Natural killer cell (primary cell): Measurements from ENCODE around the gene PLEKHG5. TPM values are rescaled to one million over a fixed set of nuclear protein-coding genes. Genes with fewer than 3 reads are reported as not detected.
A peak's percentile ranks its signal among the peaks of the same experiment; 100 is the strongest.
"Not testable (repeated sequence)": the region's sequence is repeated elsewhere in the genome, so short reads cannot be mapped to it uniquely, and the experiment has no call there.

ENCODE experiments used
- ATAC-seq, 3 donors: fragments of 150-1000 bp in 2 of 3; fragments of 200-7000 bp in 1 of 3; cut with Tn5 transposase; 1 replicate in 1 of 3; 2 replicates in 2 of 3; pipeline ENCODE4 v1.10.0; 2021; ENCODE audit warnings: mild to moderate bottlenecking in 2 of 3, moderate library complexity in 2 of 3
- DNase-seq, 2 donors: peaks; one replicate each; pipeline versions ENCODE4 v3.0.0 to v3.0.0-alpha.2; 2013 to 2021; ENCODE audit warnings: mixed read lengths in 1 of 2
- H3K27ac ChIP-seq: one replicate; pipeline ENCODE4 v1.5.1; 2013; ENCODE audit warnings: mild to moderate bottlenecking, low read length
- H3K27me3 ChIP-seq: one replicate; pipeline ENCODE4 v1.6.1; 2013; ENCODE audit warnings: low read length; ENCODE audit not compliant: control insufficient read depth, insufficient read depth
- H3K36me3 ChIP-seq: one replicate; pipeline ENCODE4 v1.6.1; 2013; ENCODE audit warnings: low read length; ENCODE audit not compliant: control insufficient read depth, insufficient read depth
- H3K4me1 ChIP-seq: one replicate; pipeline ENCODE4 v1.6.1; 2013; ENCODE audit warnings: low read length; ENCODE audit not compliant: control insufficient read depth, insufficient read depth
- H3K4me3 ChIP-seq: one replicate; pipeline ENCODE4 v1.5.1; 2013; ENCODE audit warnings: low read length
- H3K9me3 ChIP-seq: one replicate; pipeline ENCODE4 v1.6.1; 2013; ENCODE audit warnings: low read length; ENCODE audit not compliant: control insufficient read depth, insufficient read depth
- H3K27ac Mint-ChIP-seq, 2 donors: one replicate each; pipeline ENCODE4 v1.8.0; 2022; ENCODE audit warnings: mild to moderate bottlenecking in 2 of 2, mixed read lengths in 2 of 2, moderate library complexity in 1 of 2
- H3K27me3 Mint-ChIP-seq, 2 donors: one replicate each; pipeline ENCODE4 v1.8.0; 2022; ENCODE audit warnings: low read depth in 2 of 2, mixed read lengths in 2 of 2
- H3K36me3 Mint-ChIP-seq: one replicate; pipeline ENCODE4 v1.8.0; 2022; ENCODE audit warnings: mixed read lengths
- H3K4me1 Mint-ChIP-seq, 2 donors: one replicate each; pipeline ENCODE4 v1.8.0; 2022; ENCODE audit warnings: mixed read lengths in 2 of 2
- H3K4me3 Mint-ChIP-seq: one replicate; pipeline ENCODE4 v1.8.0; 2022; ENCODE audit warnings: mild to moderate bottlenecking, moderate library complexity, mixed read lengths
- H3K9me3 Mint-ChIP-seq, 2 donors: one replicate each; pipeline ENCODE4 v1.8.0; 2022; ENCODE audit warnings: mixed read lengths in 2 of 2
- WGBS: methylation state at CpG from one replicate; pipeline ENCODE4 v1.1.7; 2013; ENCODE audit warnings: missing lambda C conversion rate; ENCODE audit not compliant: insufficient coverage; 5-methylcytosine and 5-hydroxymethylcytosine counted together
- intact Hi-C: fragments of 100-400 bp; cut with micrococcal nuclease; formaldehyde crosslinking; loops from one replicate; pipeline ENCODE4 v1.14.2; 2022
- total RNA-seq, 4 donors: library from RNA; stranded (reverse); fragments of 120-200 nt in 1 of 4; gene quantifications; one replicate each; pipeline versions ENCODE4 v1.2.3 to v1.2.4, GENCODE V29; 2013 to 2022
- TF ChIP-seq, protein P1 (sequence below): fragments of 200-600 bp; IDR thresholded peaks from one replicate; pipeline ENCODE4 v1.8.0; 2022; ENCODE audit warnings: antibody characterized with exemption

Gene PLEKHG5
- total RNA-seq, 3 donors from 2014 or later (not counting 1 experiment from before 2014, with no cell fraction given) = 0.16 to 1.1 (median 0.54) TPM

DNA sequence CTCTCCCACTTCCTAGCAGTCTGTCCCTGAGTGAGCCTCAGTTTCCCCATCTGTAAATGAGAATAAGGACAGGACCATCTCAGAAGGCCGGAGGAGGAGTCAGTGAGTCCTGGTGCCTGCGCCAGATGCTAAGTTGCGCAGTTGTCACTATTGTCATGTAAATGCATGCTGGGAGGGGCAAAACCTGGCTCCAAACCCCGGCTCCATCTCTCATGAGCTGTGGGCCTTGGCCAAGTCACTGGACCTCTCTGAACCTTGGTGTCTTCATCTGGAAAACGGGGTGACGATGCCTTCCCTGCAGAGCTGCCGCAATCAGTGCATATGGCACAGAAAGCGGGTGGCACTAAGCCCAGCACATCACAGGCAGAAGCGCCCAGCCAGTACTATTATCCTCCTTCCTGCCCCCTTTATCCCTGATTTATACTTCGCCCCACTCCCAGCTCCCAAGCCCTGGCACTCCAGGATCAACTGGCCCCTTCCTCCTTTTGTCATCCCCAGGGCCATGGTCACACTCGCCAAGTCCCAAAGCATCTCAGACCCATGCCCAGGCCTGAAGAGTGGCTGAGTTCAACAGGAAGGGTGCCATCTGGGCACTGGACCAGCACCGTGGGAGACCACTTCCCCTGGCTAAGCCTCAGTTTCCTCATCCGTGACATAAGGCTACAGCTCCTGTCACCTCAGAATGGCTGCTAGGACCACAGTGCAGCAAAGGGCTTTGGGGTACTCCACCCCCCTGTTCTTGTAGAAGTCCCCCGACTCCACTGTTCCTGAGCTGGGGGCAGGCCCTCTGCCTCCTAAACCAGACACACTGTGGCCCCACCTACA lies 4.3 kb upstream of the PLEKHG5 start:
- no peaks in the 10 kb centered on the region for H3K9me3 Mint-ChIP-seq
- 76% methylated on average over 14 of the region's 14 CpGs for WGBS
- H3K27ac ChIP-seq = no peak overlapping the region
- H3K4me1 Mint-ChIP-seq = peaks cover 13 to 16% of the 10 kb centered on the region in 2 donors
- H3K27me3 ChIP-seq = peaks cover 9% of the 10 kb centered on the region
- H3K36me3 Mint-ChIP-seq = no peaks in the 10 kb centered on the region
- H3K4me3 ChIP-seq = no peak overlapping the region
- no peak overlapping the region for H3K27ac Mint-ChIP-seq
- TF ChIP-seq, protein P1, sequence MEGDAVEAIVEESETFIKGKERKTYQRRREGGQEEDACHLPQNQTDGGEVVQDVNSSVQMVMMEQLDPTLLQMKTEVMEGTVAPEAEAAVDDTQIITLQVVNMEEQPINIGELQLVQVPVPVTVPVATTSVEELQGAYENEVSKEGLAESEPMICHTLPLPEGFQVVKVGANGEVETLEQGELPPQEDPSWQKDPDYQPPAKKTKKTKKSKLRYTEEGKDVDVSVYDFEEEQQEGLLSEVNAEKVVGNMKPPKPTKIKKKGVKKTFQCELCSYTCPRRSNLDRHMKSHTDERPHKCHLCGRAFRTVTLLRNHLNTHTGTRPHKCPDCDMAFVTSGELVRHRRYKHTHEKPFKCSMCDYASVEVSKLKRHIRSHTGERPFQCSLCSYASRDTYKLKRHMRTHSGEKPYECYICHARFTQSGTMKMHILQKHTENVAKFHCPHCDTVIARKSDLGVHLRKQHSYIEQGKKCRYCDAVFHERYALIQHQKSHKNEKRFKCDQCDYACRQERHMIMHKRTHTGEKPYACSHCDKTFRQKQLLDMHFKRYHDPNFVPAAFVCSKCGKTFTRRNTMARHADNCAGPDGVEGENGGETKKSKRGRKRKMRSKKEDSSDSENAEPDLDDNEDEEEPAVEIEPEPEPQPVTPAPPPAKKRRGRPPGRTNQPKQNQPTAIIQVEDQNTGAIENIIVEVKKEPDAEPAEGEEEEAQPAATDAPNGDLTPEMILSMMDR = no peak
- no peak overlapping the region for H3K4me3 Mint-ChIP-seq
- peaks cover 8 to 21% of the 10 kb centered on the region in 2 donors for H3K27me3 Mint-ChIP-seq
- intact Hi-C loops = no loop called here
- peaks cover 27% of the 10 kb centered on the region for H3K4me1 ChIP-seq
- H3K36me3 ChIP-seq = no peaks in the 10 kb centered on the region
- DNase-seq = peak in 1 of 2 donors; percentile 15
- ATAC-seq = no peak
- no peaks in the 10 kb centered on the region for H3K9me3 ChIP-seq

DNA sequence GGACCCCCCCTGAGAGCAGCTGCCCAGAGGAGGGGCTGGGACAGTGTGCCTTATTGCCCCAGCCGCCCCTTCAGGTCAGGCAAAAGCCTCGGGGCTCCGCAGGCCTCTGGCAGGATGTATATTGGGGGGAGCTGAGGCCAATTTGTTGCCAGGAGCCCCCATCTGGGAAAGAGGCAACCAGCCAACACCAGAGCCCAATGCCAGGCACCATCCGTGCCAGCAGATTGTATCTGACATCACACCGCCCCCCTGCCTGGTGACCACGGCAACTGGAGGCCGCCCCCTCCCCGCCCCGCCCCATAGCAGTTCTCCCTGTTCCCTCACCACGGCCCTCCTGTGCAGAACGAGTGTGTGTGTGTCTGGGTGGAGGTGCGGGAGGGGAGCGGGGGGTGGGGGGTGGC lies 3.6 kb upstream of the PLEKHG5 start:
- intact Hi-C loops = no loop called here
- Mint-ChIP-seq H3K4me3 (no peak overlapping the region), H3K4me1 (peaks cover 13 to 19% of the 10 kb centered on the region in 2 donors), H3K9me3 (no peaks in the 10 kb centered on the region), H3K27ac (no peak overlapping the region), H3K27me3 (peaks cover 8 to 23% of the 10 kb centered on the region in 2 donors), H3K36me3 (no peaks in the 10 kb centered on the region)
- 41% methylated on average over 8 of the region's 13 CpGs for WGBS
- Histone ChIP-seq H3K9me3 (no peaks in the 10 kb centered on the region), H3K36me3 (no peaks in the 10 kb centered on the region), H3K4me3 (no peak overlapping the region), H3K4me1 (peaks cover 34% of the 10 kb centered on the region), H3K27me3 (peaks cover 15% of the 10 kb centered on the region), H3K27ac (no peak overlapping the region)
- TF ChIP-seq, protein P1 = no peak
- ATAC-seq = no peak
- DNase-seq = peak in 1 of 2 donors; percentile 44

DNA sequence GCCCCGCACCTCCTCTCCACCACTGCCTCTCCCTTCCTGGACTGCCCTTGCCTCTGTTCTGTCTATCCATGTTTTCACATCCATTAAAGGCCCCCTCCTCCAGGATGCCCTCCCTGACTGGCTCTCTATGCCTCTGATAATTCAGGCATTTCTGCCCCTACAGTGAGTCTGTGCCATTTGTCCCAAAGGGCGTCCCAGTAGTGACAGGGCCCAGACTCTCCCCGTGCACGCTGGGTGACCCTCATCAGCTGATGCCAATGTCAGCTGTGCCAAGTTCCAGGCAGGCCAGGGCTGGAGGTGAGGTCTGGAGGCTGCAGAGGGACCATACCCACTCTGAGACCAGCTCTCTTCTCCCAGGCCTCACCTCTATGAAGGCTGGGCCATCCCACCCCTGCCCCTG lies 3.2 kb upstream of the PLEKHG5 start:
- Mint-ChIP-seq H3K4me1 (peaks cover 13 to 22% of the 10 kb centered on the region in 2 donors), H3K27ac (no peak overlapping the region), H3K4me3 (no peak overlapping the region), H3K9me3 (no peaks in the 10 kb centered on the region), H3K27me3 (peaks cover 8 to 24% of the 10 kb centered on the region in 2 donors), H3K36me3 (no peaks in the 10 kb centered on the region)
- TF ChIP-seq, protein P1 = no peak
- intact Hi-C loops = no loop called here
- H3K4me1 ChIP-seq = peaks cover 38% of the 10 kb centered on the region
- DNase-seq (no peak), ATAC-seq (no peak)
- H3K36me3 ChIP-seq = no peaks in the 10 kb centered on the region
- 93% methylated on average over 4 of the region's 4 CpGs for WGBS
- no peaks in the 10 kb centered on the region for H3K9me3 ChIP-seq
- H3K4me3 ChIP-seq = no peak overlapping the region
- no peak overlapping the region for H3K27ac ChIP-seq
- peaks cover 15% of the 10 kb centered on the region for H3K27me3 ChIP-seq

DNA sequence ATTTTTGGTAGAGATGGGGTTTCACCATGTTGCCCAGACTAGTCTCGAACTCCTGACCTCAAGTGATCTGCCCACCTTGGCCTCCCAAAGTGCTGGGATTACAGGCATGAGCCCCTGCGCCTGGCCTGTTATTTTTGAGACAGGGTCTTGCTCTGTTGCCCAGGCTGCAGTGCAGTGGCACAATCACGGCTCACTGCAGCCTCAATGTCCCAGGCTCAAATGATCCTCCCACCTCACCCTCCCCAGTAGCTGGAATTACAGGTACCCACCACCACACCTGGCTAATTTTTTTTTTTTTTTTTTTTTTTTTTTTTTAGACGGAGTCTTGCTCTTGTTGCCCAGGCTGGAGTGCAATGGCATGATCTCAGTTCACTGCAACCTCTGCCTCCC lies 2.4 kb upstream of the PLEKHG5 start:
- H3K36me3 Mint-ChIP-seq, H3K9me3 ChIP-seq, H3K4me3 ChIP-seq, ATAC-seq, DNase-seq, H3K9me3 Mint-ChIP-seq, H3K27ac ChIP-seq, intact Hi-C loops, H3K4me3 Mint-ChIP-seq, H3K27ac Mint-ChIP-seq, H3K36me3 ChIP-seq: not testable (repeated sequence)
- peaks cover 13 to 22% of the 10 kb centered on the region in 2 donors for H3K4me1 Mint-ChIP-seq
- Histone ChIP-seq H3K27me3 (peaks cover 15% of the 10 kb centered on the region), H3K4me1 (peaks cover 39% of the 10 kb centered on the region)
- 92% methylated on average over 3 of the region's 4 CpGs for WGBS
- peaks cover 8 to 18% of the 10 kb centered on the region in 2 donors for H3K27me3 Mint-ChIP-seq
